GM23338 (cell line): ENCODE measurements around the gene PATE1. TPM values are rescaled to one million over a fixed set of nuclear protein-coding genes. Genes with fewer than 3 reads are reported as not detected.

Experiments
- ATAC-seq: fragments of 200-7000 bp; cut with Tn5 transposase; 3 replicates; pipeline ENCODE4 v1.9.1; 2020
- DNase-seq: peaks from one replicate; pipeline ENCODE4 v3.0.0-alpha.2; 2015; ENCODE audit warnings: low spot score
- H2AFZ ChIP-seq: fragments of 200-600 bp; sonication (generic); 2 replicates; pipeline ENCODE4 v1.8.0; 2016; ENCODE audit warnings: antibody characterized with exemption, mild to moderate bottlenecking, moderate library complexity
- H3F3A ChIP-seq: fragments of 200-600 bp; sonication (generic); replicated peaks from 2 replicates; pipeline ENCODE4 v1.8.0; 2017; ENCODE audit warnings: antibody characterized with exemption, mixed run types, low read depth
- H3K27ac ChIP-seq: fragments of 200-600 bp; sonication (generic); 2 replicates; pipeline ENCODE4 v1.6.1; 2016; ENCODE audit warnings: low read depth
- H3K27me3 ChIP-seq: fragments of 200-600 bp; sonication (generic); 2 replicates; pipeline ENCODE4 v1.8.0; 2016; ENCODE audit warnings: mild to moderate bottlenecking, mixed run types, moderate library complexity; ENCODE audit not compliant: insufficient read depth
- H3K36me3 ChIP-seq: fragments of 200-600 bp; sonication (generic); 2 replicates; pipeline ENCODE4 v1.8.0; 2016; ENCODE audit warnings: mild to moderate bottlenecking; ENCODE audit not compliant: insufficient read depth
- H3K4me1 ChIP-seq: fragments of 200-600 bp; sonication (generic); 2 replicates; pipeline ENCODE4 v1.8.0; 2016; ENCODE audit warnings: mild to moderate bottlenecking, moderate library complexity; ENCODE audit not compliant: insufficient read depth
- H3K4me2 ChIP-seq: fragments of 200-600 bp; sonication (generic); 2 replicates; pipeline ENCODE4 v1.7.1; 2017; ENCODE audit warnings: mixed run types
- H3K4me3 ChIP-seq: fragments of 200-600 bp; sonication (generic); 2 replicates; pipeline ENCODE4 v1.6.1; 2016; ENCODE audit warnings: mixed run types
- H3K79me2 ChIP-seq: fragments of 200-600 bp; sonication (generic); replicated peaks from 2 replicates; pipeline ENCODE4 v1.8.0; 2017; ENCODE audit warnings: mild to moderate bottlenecking; ENCODE audit not compliant: insufficient read depth
- H3K9me2 ChIP-seq: fragments of 200-600 bp; sonication (generic); 2 replicates; pipeline ENCODE4 v1.8.0; 2017; ENCODE audit not compliant: insufficient read depth
- H4K20me1 ChIP-seq: fragments of 200-600 bp; sonication (generic); replicated peaks from 2 replicates; pipeline ENCODE4 v1.8.0; 2017; ENCODE audit warnings: mild to moderate bottlenecking; ENCODE audit not compliant: insufficient read depth
- H3K27ac Mint-ChIP-seq: 2 replicates; pipeline ENCODE4 v1.8.0; 2020; ENCODE audit warnings: inconsistent platforms, mild to moderate bottlenecking, moderate library complexity, mixed read lengths
- H3K27me3 Mint-ChIP-seq: 3 replicates; pipeline ENCODE4 v1.8.0; 2022; ENCODE audit warnings: low read depth, mild to moderate bottlenecking, moderate library complexity, mixed read lengths, inconsistent platforms; ENCODE audit not compliant: insufficient read depth, poor library complexity
- H3K36me3 Mint-ChIP-seq: 3 replicates; pipeline ENCODE4 v1.8.0; 2021; ENCODE audit warnings: low read depth, mild to moderate bottlenecking, inconsistent platforms, moderate library complexity, mixed read lengths
- H3K4me1 Mint-ChIP-seq: 3 replicates; pipeline ENCODE4 v1.8.0; 2020; ENCODE audit warnings: mild to moderate bottlenecking, inconsistent platforms, mixed read lengths
- H3K4me3 Mint-ChIP-seq: 3 replicates; pipeline ENCODE4 v1.8.0; 2021; ENCODE audit warnings: moderate library complexity, mild to moderate bottlenecking, inconsistent platforms, mixed read lengths
- H3K9me3 Mint-ChIP-seq: 3 replicates; pipeline ENCODE4 v1.8.0; 2020; ENCODE audit warnings: moderate library complexity, mild to moderate bottlenecking, inconsistent platforms, mixed read lengths
- CTCF ChIP-seq, 2 experiments: fragments of 200-600 bp in 1 of 2; sonication (generic) in 1 of 2; conservative IDR thresholded peaks; 2 replicates each; pipeline versions ENCODE4 v1.5.1 to v1.6.1; 2016 to 2017; ENCODE audit warnings: antibody characterized with exemption in 2 of 2, low read depth in 2 of 2, mild to moderate bottlenecking in 2 of 2, moderate library complexity in 1 of 2
- EZH2 ChIP-seq: fragments of 200-600 bp; sonication (generic); IDR thresholded peaks from one replicate; pipeline ENCODE4 v1.8.0; 2017; ENCODE audit warnings: antibody characterized with exemption, mild to moderate bottlenecking, low read depth; ENCODE audit not compliant: unreplicated experiment
- JUNB ChIP-seq: IDR thresholded peaks from one replicate; pipeline ENCODE4 v1.6.1; 2016; ENCODE audit warnings: antibody characterized with exemption; ENCODE audit not compliant: unreplicated experiment
- NANOG ChIP-seq: IDR thresholded peaks from 2 replicates; pipeline ENCODE4 v1.6.1; 2016; ENCODE audit warnings: antibody characterized with exemption, borderline replicate concordance
- ZNF331 ChIP-seq: fragments of 250-450 bp; sonication (Bioruptor Pico); IDR thresholded peaks from 2 replicates; pipeline ENCODE4 v1.5.0; 2020; ENCODE audit warnings: low read depth, mild to moderate bottlenecking, moderate library complexity
- polyA plus RNA-seq: library from polyadenylated mRNA; unstranded; fragments of >200 nt; fragmentation: Nextera tagmentation; extraction: Ambion mirVana; gene quantifications from 2 replicates; pipeline ENCODE4 v1.2.1, GENCODE V29; 2016
- total RNA-seq: library from RNA; depleted of rRNA; stranded (reverse); fragments of >200 nt; shearing (Covaris generic); gene quantifications from 2 replicates; pipeline ENCODE4 v1.2.3, GENCODE V29; 2014
- TF ChIP-seq, protein P1 (sequence below): fragments of 250-450 bp; sonication (Bioruptor Pico); IDR thresholded peaks from 2 replicates; pipeline ENCODE4 v1.5.0; 2020; ENCODE audit warnings: mild to moderate bottlenecking, moderate library complexity

Gene PATE1
- total and polyA plus RNA-seq, 2 experiments from 2014 or later: not detected

- no peaks in the 10 kb centered on the region; the same call in 1 of the 2 replicates for H3K27me3 ChIP-seq
- ATAC-seq: no peak
- H3F3A ChIP-seq: no peaks in the 10 kb centered on the region
- H3K79me2 ChIP-seq: no peaks in the 10 kb centered on the region
- H3K4me3 ChIP-seq: no peak overlapping the region
- no peak overlapping the region for H3K4me2 ChIP-seq
- Mint-ChIP-seq H3K9me3 (peaks cover 7% of the 10 kb centered on the region; the same call in 2 of the 3 replicates), H3K4me3 (no peak overlapping the region), H3K4me1 (no peaks in the 10 kb centered on the region), H3K36me3 (no peaks in the 10 kb centered on the region), H3K27me3 (no peaks in the 10 kb centered on the region), H3K27ac (no peak overlapping the region)
- DNase-seq: no peak
- H3K4me1 ChIP-seq: no peaks in the 10 kb centered on the region
- H3K27ac ChIP-seq: no peak overlapping the region
- H3K36me3 ChIP-seq: no peaks in the 10 kb centered on the region
- peaks cover 16% of the 10 kb centered on the region for H3K9me2 ChIP-seq
- no peak overlapping the region for H2AFZ ChIP-seq
- H4K20me1 ChIP-seq: no peaks in the 10 kb centered on the region
- TF ChIP-seq ZNF331 (no peak), CTCF (conservative IDR thresholded peaks at IDR 0.05; ENCODE audit: low read depth in 2 of 2) (no peak), JUNB (no peak), NANOG (no peak)
Measured at GRCh38 chr11:125784678-125785077, 38.6 kb downstream of the PATE1 start.

DNA sequence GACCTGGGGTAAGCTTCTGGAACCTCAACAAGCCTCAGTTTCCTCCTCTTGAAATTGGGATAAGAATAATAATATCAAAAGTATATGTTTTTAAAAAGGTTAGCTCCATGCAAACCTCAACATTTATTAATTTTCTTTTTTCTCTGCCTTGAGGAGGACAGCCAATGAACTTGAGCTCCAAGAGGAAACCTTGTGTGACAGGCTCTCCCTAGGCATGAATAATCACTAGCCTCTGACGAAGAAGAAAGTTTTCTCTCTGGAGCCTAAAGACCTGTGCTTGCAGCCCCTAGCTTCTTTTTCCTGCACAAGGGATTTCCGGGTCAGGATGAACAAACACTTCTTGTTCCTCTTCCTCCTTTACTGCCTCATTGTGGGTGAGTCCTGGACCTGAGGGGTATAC, 41.7 kb downstream of the PATE1 start, which contains the start of gene PATE3:
Gene PATE3 (plus strand): TSS at position 301 of the 400 bp plus-strand sequence. CDS start 25 bp downstream, at position 326.
- no peak within 1 kb of the TSS for H3K4me2 ChIP-seq
- no peaks in the 10 kb centered on the region for H3K36me3 ChIP-seq
- ATAC-seq (no peak), DNase-seq (no peak)
- no peak within 1 kb of the TSS for H3K27ac ChIP-seq
- H2AFZ ChIP-seq: no peak within 1 kb of the TSS
- H3K4me1 ChIP-seq: no peaks in the 10 kb centered on the region
- no peaks in the 10 kb centered on the region for H3K36me3 Mint-ChIP-seq
- TF ChIP-seq, protein P1, sequence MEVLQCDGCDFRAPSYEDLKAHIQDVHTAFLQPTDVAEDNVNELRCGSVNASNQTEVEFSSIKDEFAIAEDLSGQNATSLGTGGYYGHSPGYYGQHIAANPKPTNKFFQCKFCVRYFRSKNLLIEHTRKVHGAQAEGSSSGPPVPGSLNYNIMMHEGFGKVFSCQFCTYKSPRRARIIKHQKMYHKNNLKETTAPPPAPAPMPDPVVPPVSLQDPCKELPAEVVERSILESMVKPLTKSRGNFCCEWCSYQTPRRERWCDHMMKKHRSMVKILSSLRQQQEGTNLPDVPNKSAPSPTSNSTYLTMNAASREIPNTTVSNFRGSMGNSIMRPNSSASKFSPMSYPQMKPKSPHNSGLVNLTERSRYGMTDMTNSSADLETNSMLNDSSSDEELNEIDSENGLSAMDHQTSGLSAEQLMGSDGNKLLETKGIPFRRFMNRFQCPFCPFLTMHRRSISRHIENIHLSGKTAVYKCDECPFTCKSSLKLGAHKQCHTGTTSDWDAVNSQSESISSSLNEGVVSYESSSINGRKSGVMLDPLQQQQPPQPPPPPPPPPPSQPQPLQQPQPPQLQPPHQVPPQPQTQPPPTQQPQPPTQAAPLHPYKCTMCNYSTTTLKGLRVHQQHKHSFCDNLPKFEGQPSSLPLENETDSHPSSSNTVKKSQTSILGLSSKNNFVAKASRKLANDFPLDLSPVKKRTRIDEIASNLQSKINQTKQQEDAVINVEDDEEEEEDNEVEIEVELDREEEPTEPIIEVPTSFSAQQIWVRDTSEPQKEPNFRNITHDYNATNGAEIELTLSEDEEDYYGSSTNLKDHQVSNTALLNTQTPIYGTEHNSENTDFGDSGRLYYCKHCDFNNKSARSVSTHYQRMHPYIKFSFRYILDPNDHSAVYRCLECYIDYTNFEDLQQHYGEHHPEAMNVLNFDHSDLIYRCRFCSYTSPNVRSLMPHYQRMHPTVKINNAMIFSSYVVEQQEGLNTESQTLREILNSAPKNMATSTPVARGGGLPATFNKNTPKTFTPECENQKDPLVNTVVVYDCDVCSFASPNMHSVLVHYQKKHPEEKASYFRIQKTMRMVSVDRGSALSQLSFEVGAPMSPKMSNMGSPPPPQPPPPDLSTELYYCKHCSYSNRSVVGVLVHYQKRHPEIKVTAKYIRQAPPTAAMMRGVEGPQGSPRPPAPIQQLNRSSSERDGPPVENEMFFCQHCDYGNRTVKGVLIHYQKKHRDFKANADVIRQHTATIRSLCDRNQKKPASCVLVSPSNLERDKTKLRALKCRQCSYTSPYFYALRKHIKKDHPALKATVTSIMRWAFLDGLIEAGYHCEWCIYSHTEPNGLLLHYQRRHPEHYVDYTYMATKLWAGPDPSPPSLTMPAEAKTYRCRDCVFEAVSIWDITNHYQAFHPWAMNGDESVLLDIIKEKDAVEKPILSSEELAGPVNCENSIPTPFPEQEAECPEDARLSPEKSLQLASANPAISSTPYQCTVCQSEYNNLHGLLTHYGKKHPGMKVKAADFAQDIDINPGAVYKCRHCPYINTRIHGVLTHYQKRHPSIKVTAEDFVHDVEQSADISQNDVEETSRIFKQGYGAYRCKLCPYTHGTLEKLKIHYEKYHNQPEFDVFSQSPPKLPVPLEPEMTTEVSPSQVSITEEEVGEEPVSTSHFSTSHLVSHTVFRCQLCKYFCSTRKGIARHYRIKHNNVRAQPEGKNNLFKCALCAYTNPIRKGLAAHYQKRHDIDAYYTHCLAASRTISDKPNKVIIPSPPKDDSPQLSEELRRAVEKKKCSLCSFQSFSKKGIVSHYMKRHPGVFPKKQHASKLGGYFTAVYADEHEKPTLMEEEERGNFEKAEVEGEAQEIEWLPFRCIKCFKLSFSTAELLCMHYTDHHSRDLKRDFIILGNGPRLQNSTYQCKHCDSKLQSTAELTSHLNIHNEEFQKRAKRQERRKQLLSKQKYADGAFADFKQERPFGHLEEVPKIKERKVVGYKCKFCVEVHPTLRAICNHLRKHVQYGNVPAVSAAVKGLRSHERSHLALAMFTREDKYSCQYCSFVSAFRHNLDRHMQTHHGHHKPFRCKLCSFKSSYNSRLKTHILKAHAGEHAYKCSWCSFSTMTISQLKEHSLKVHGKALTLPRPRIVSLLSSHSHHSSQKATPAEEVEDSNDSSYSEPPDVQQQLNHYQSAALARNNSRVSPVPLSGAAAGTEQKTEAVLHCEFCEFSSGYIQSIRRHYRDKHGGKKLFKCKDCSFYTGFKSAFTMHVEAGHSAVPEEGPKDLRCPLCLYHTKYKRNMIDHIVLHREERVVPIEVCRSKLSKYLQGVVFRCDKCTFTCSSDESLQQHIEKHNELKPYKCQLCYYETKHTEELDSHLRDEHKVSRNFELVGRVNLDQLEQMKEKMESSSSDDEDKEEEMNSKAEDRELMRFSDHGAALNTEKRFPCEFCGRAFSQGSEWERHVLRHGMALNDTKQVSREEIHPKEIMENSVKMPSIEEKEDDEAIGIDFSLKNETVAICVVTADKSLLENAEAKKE (CRISPR knock-in tag): no peak
- TF ChIP-seq EZH2 (no peak), CTCF (conservative IDR thresholded peaks at IDR 0.05; ENCODE audit: low read depth in 2 of 2) (no peak)
- no peak within 1 kb of the TSS for H3K4me3 ChIP-seq
- H3K27me3 Mint-ChIP-seq: no peaks in the 10 kb centered on the region
- no peaks in the 10 kb centered on the region for H3K79me2 ChIP-seq
- no peaks in the 10 kb centered on the region for H3F3A ChIP-seq
- H4K20me1 ChIP-seq: no peaks in the 10 kb centered on the region
- peaks cover 2% of the 10 kb centered on the region; the same call in 1 of the 3 replicates for H3K9me3 Mint-ChIP-seq
- H3K4me1 Mint-ChIP-seq: no peaks in the 10 kb centered on the region
- no peak within 1 kb of the TSS for H3K27ac Mint-ChIP-seq
- H3K27me3 ChIP-seq: no peaks in the 10 kb centered on the region; the same call in 1 of the 2 replicates
- no peak within 1 kb of the TSS for H3K4me3 Mint-ChIP-seq
- peaks cover 20% of the 10 kb centered on the region for H3K9me2 ChIP-seq
